ENCODE data around the gene RAD23A.

- TF ChIP-seq RAD21 (conservative IDR thresholded peaks at IDR 0.05 in 1 of 2, IDR thresholded peaks at IDR 0.05 in 1 of 2) (no peak), CTCF (IDR thresholded peaks at IDR 0.05) (no peak), JUNB (IDR thresholded peaks at IDR 0.05) (no peak), BHLHE40 (IDR thresholded peaks at IDR 0.05; ENCODE audit: low read depth, low read length) (no peak), NR3C1 (IDR thresholded peaks at IDR 0.05) (no peak), POLR2AphosphoS2 (conservative IDR thresholded peaks at IDR 0.05; ENCODE audit: low read length) (no peak), POLR2A (IDR thresholded peaks at IDR 0.05; ENCODE audit: low read length) (no peak), MAX (IDR thresholded peaks at IDR 0.05) (no peak), KDM5A (IDR thresholded peaks at IDR 0.05) (no peak), RFX5 (IDR thresholded peaks at IDR 0.05) (no peak)
Observed at GRCh38 chr19:12984683-12985048, 39.0 kb downstream of the RAD23A start.

Data from A549 (cell line).